GM12878 (cell line): ENCODE data around the gene RYR2. TPM values are rescaled to one million over a fixed set of nuclear protein-coding genes. Genes with fewer than 3 reads are reported as not detected.

Experiments
- ATAC-seq: fragments of 200-7000 bp; cut with Tn5 transposase; 3 replicates; pipeline ENCODE4 v1.9.1; 2020; ENCODE audit warnings: mild to moderate bottlenecking, moderate library complexity
- BruUV-seq: library from RNA; stranded (reverse); fragments of 400-500 nt; replicated peaks from 2 replicates; lab custom pipeline; 2021; lab: Mats Ljungman, UMichigan
- CTCF ChIA-PET: fragments of 300-600 bp; sonication (Branson Sonifier 250); formaldehyde crosslinking; extraction: SDS; loops from one replicate; lab custom pipeline; 2021; ENCODE audit warnings: inconsistent platforms; lab: Yijun Ruan, JAX
- POLR2A ChIA-PET: fragments of 350-600 bp; formaldehyde crosslinking; extraction: SDS; loops from one replicate; lab custom pipeline; 2021; ENCODE audit warnings: inconsistent platforms; lab: Charles Lee
- RAD21 ChIA-PET: fragments of 300-600 bp; sonication (Branson Sonifier 250); formaldehyde crosslinking; loops from one replicate; lab custom pipeline; 2023; ENCODE audit warnings: antibody characterized with exemption; ENCODE audit not compliant: unreplicated experiment; lab: Charles Lee
- SMC1A ChIA-PET: fragments of 300-600 bp; sonication (Branson Sonifier 250); formaldehyde crosslinking; loops from one replicate; lab custom pipeline; 2023; ENCODE audit not compliant: unreplicated experiment, uncharacterized antibody; lab: Charles Lee
- DNase-seq: peaks from one replicate; pipeline ENCODE4 v3.0.0-alpha.2; 2011; ENCODE audit warnings: low read depth, low spot score
- FAIRE-seq: peaks from 3 replicates; lab custom pipeline; 2011; peaks lifted over from hg19 to GRCh38; lab: Jason Lieb, UNC
- H2AFZ ChIP-seq: 2 replicates; pipeline ENCODE4 v1.6.0; 2011; ENCODE audit warnings: low read depth, low read length, control low read depth; ENCODE audit not compliant: control insufficient read depth
- H3K27ac ChIP-seq: 2 replicates; pipeline ENCODE4 v1.5.1; 2011; ENCODE audit warnings: control low read depth; ENCODE audit not compliant: control insufficient read depth, insufficient read depth
- H3K27me3 ChIP-seq, 2 experiments: replicated peaks in 1 of 2; 2 replicates each; pipeline versions ENCODE4 v1.6.0 to v1.6.1; 2011; ENCODE audit warnings: low read length in 1 of 2; ENCODE audit not compliant: control insufficient read depth in 2 of 2, insufficient read depth in 2 of 2
- H3K36me3 ChIP-seq, 2 experiments: 2 replicates each; pipeline ENCODE4 v1.5.1; 2011; ENCODE audit warnings: low read length in 1 of 2; ENCODE audit not compliant: control insufficient read depth in 2 of 2, insufficient read depth in 2 of 2
- H3K4me1 ChIP-seq: 2 replicates; pipeline ENCODE4 v1.6.1; 2011; ENCODE audit warnings: mild to moderate bottlenecking, low read length, moderate library complexity, mixed read lengths; ENCODE audit not compliant: control insufficient read depth, insufficient read depth
- H3K4me2 ChIP-seq: 2 replicates; pipeline ENCODE4 v1.6.0; 2011; ENCODE audit warnings: control low read depth; ENCODE audit not compliant: control insufficient read depth, insufficient read depth
- H3K4me3 ChIP-seq: fragments of 200-600 bp; sonication (generic); 2 replicates; pipeline ENCODE4 v1.5.1; 2016
- H3K79me2 ChIP-seq: 2 replicates; pipeline ENCODE4 v1.6.0; 2011; ENCODE audit warnings: low read length; ENCODE audit not compliant: control insufficient read depth, insufficient read depth
- H3K9ac ChIP-seq: 2 replicates; pipeline ENCODE4 v1.8.0; 2011; ENCODE audit warnings: low read length, control low read depth, mixed read lengths; ENCODE audit not compliant: control insufficient read depth, insufficient read depth
- H3K9me3 ChIP-seq: replicated peaks from 3 replicates; pipeline ENCODE4 v1.5.1; 2011; ENCODE audit warnings: mild to moderate bottlenecking, low read length; ENCODE audit not compliant: control insufficient read depth, insufficient read depth
- H4K20me1 ChIP-seq: 2 replicates; pipeline ENCODE4 v1.6.0; 2011; ENCODE audit not compliant: control insufficient read depth, insufficient read depth
- CUX1 ChIP-seq: IDR thresholded peaks from 2 replicates; pipeline ENCODE4 v1.6.1; 2012; ENCODE audit warnings: improper control_type of control experiment, low read depth, low read length; ENCODE audit not compliant: insufficient replicate concordance
- WGBS: methylation state at CpG from one replicate; pipeline ENCODE4 v1.1.6; 2016; ENCODE audit warnings: low lambda C conversion rate; ENCODE audit not compliant: insufficient replicate concordance, insufficient coverage; ENCODE audit errors: missing lambda C conversion rate; 5-methylcytosine and 5-hydroxymethylcytosine counted together
- in situ Hi-C: fragments of 300-500 bp; cut with MboI; formaldehyde crosslinking; loops from 9 replicates; pipeline ENCODE4 v1.14.3; 2018; ENCODE audit warnings: mixed read lengths
- intact Hi-C: fragments of 100-400 bp; cut with micrococcal nuclease; formaldehyde crosslinking; loops from one replicate; pipeline ENCODE4 v1.14.2; 2022; ENCODE audit not compliant: unreplicated experiment
- polyA plus RNA-seq, 11 experiments: library from polyadenylated mRNA; depleted of rRNA in 4 of 11; unstranded in 6 of 11; stranded (reverse) in 5 of 11; fragments of >200 nt; fragmentation: Nextera tagmentation in 4 of 11; fragmentation: Illumina TruSeq in 1 of 11; extraction: Ambion mirVana in 4 of 11; extraction: Trizol in 1 of 11; gene quantifications; 1 replicate in 1 of 11; 2 replicates in 10 of 11; pipeline versions ENCODE4 v1.2.1 to v1.2.3, GENCODE V29; 2011 to 2016; ENCODE audit warnings: inconsistent platforms in 2 of 11, missing spikeins in 2 of 11, low read depth in 1 of 11
- total RNA-seq, 4 experiments: library from RNA; depleted of rRNA in 3 of 4; stranded (reverse); fragments of >200 nt in 3 of 4; fragmentation: Illumina TruSeq in 1 of 4; extraction: Trizol in 1 of 4; gene quantifications; 2 replicates each; pipeline versions ENCODE4 v1.2.1 to v1.2.3, GENCODE V29; 2013 to 2021

RYR2 gene
- total and polyA plus RNA-seq, 10 of the 15 experiments (the other 5 are each of a cell fraction or from before 2014, with no cell fraction given): 0.01 to 0.04 TPM; not detected in 8

GRCh38 chr1:237355022-237355421, 313.0 kb downstream of the RYR2 start:
- Histone ChIP-seq H3K36me3 (no peaks in the 10 kb centered on the region), H3K79me2 (no peaks in the 10 kb centered on the region), H3K4me1 (no peaks in the 10 kb centered on the region), H3K9me3 (no peaks in the 10 kb centered on the region), H4K20me1 (no peaks in the 10 kb centered on the region), H3K27me3 (no peaks in the 10 kb centered on the region), H3K4me2 (no peak overlapping the region), H3K4me3 (no peak overlapping the region), H2AFZ (no peak overlapping the region), H3K9ac (no peak overlapping the region), H3K27ac (no peak overlapping the region)
- in situ Hi-C loops: no loop called here
- RAD21 ChIA-PET: no interaction called here
- intact Hi-C loops: loop anchor here (5.0 kb wide), 1 partner anchor 52 kb away; no protein-coding TSS in a partner anchor
- TF ChIP-seq CUX1: no peak
- no TSS peak for BruUV-seq
- WGBS: 0% methylated on average over 1 of the region's 1 CpG
- CTCF ChIA-PET: no interaction called here
- DNase-seq: no peak
- POLR2A ChIA-PET: no interaction called here
- SMC1A ChIA-PET: no interaction called here
- FAIRE-seq: no peak
- no peak for ATAC-seq
